Vagina (tissue), 2 donors: Measurements from ENCODE around the gene C11orf71. TPM values are rescaled to one million over a fixed set of nuclear protein-coding genes. Genes with fewer than 3 reads are reported as not detected.

Experiments
- DNase-seq, 2 donors: peaks; one replicate each; pipeline ENCODE4 v3.0.0-alpha.2; 2017; ENCODE audit errors: extremely low spot score in 2 of 2
- H3K27ac ChIP-seq: fragments of 200-600 bp; sonication (generic); one replicate; pipeline ENCODE4 v1.5.1; 2019
- H3K27me3 ChIP-seq: fragments of 200-600 bp; sonication (generic); one replicate; pipeline ENCODE4 v1.5.1; 2019
- H3K36me3 ChIP-seq, 2 donors: fragments of 200-600 bp; sonication (generic); one replicate each; pipeline ENCODE4 v1.5.1; 2017 to 2019
- H3K4me1 ChIP-seq: fragments of 200-600 bp; sonication (generic); one replicate; pipeline ENCODE4 v1.5.1; 2019
- H3K4me3 ChIP-seq, 2 donors: fragments of 200-600 bp; sonication (generic); 1 replicate in 1 of 2; 2 replicates in 1 of 2; pipeline ENCODE4 v1.5.1; 2016 to 2019
- H3K9me3 ChIP-seq: fragments of 200-600 bp; sonication (generic); one replicate; pipeline ENCODE4 v1.5.1; 2019
- CTCF ChIP-seq, 3 experiments: fragments of 450-650 bp in 2 of 3; fragments of 200-600 bp in 1 of 3; sonication (generic) in 1 of 3; IDR thresholded peaks; one replicate each; pipeline ENCODE4 v1.5.1; 2017 to 2019; ENCODE audit warnings: antibody characterized with exemption in 3 of 3, mild to moderate bottlenecking in 2 of 3, moderate library complexity in 2 of 3
- POLR2A ChIP-seq, 2 donors: fragments of 450-650 bp; IDR thresholded peaks; one replicate each; pipeline ENCODE4 v1.6.1; 2017; ENCODE audit warnings: antibody characterized with exemption in 2 of 2, mild to moderate bottlenecking in 2 of 2, moderate library complexity in 2 of 2
- POLR2AphosphoS5 ChIP-seq, 2 donors: sonication (generic); formaldehyde crosslinking; IDR thresholded peaks; one replicate each; pipeline ENCODE4 v1.9.0; 2017; ENCODE audit warnings: antibody characterized with exemption in 2 of 2, mild to moderate bottlenecking in 2 of 2, low read depth in 1 of 2; ENCODE audit not compliant: insufficient read depth in 1 of 2
- intact Hi-C: fragments of 100-400 bp; cut with DNase I; formaldehyde crosslinking; loops from one replicate; pipeline ENCODE4 v1.15.1; 2023
- total RNA-seq: library from RNA; depleted of rRNA; stranded (reverse); fragments of >200 nt; gene quantifications from one replicate; pipeline ENCODE4 v1.2.3, GENCODE V29; 2016

C11orf71 gene
- total RNA-seq, 1 donor from 2014 or later, result 2.7 TPM

GRCh38 chr11:114382509-114382908, 17.8 kb downstream of the C11orf71 start:
- Histone ChIP-seq H3K36me3 (no peaks in the 10 kb centered on the region), H3K9me3 (no peaks in the 10 kb centered on the region), H3K27ac (no peak overlapping the region), H3K27me3 (no peaks in the 10 kb centered on the region), H3K4me3 (no peak overlapping the region), H3K4me1 (no peaks in the 10 kb centered on the region)
- DNase-seq, result no peak
- no peak for TF ChIP-seq POLR2AphosphoS5 (IDR thresholded peaks at IDR 0.05; ENCODE audit: insufficient read depth in 1 of 2, low read depth in 1 of 2)
- TF ChIP-seq CTCF (IDR thresholded peaks at IDR 0.05), result no peak
- TF ChIP-seq POLR2A (IDR thresholded peaks at IDR 0.05), result no peak
- intact Hi-C loops, result no loop called here

DNA sequence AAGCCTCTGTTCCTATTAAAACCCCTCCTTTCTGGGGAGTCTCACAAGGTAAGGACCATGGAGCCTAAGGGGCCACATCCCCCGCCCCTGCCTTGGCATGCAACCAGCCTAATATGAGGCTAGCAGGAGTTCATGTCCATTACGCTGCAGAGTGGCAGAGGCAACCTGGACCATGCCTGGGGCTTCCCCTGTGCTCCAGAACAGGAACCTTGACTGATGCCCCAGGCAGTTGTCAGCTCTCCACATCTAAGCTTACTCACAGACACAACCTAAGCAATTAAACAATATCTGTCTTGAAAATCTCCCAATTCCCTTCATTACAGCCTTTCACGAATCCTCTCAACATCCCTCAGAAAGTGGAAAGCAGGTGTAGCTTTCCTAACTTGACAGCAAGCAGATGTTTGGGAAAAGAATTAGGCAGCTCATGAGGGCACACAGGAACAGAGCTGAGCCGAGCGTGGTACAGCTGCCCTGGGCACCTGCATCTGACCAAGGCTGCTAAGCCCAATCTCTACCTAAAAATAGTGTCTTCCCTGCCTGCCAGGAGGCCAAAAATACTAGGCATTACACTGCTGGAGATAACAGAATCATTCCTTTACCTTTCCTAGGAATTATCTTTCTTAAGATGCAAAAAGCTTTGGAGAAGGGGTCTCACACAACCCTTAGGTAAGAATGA, 20.8 kb downstream of the C11orf71 start:
- H3K27ac ChIP-seq, result no peak overlapping the region
- DNase-seq, result no peak
- intact Hi-C loops, result no loop called here

DNA sequence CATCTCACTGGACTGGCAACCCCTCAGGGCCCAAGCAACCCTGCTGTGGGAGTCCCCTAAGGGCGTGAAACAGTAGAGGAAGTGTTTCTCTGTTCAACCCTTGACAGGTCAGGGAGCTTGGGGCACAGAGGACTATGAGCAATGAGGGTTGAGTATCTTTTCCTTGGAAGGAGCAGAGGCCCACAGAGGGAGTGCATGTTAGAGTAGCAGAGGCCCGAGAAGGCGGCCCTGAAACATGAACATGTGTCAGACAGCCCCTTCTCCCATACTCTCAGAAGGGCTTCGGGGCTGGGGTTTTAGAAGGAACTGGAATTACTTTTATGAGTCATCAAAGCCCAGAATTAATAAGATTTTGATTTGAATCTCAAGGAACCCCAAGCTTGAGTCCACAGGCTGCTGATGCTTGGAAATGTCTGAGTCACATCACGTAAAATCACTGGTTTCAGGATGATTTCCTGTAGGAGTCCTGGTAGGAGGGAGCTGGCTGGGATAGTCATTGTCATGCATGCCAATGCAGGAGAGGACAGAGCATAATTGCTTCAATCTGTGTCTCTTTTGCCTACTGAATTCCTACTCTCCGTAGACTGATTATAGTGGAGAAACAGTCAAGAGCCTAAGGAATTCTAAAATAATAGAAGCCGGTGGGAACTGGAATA, 22.6 kb downstream of the C11orf71 start:
- no peaks in the 10 kb centered on the region for H3K27me3 ChIP-seq
- DNase-seq, result no peak

More for the DNA sequence above, 20.8 kb downstream of the C11orf71 start:
- Histone ChIP-seq H3K36me3 (no peaks in the 10 kb centered on the region), H3K4me3 (no peak overlapping the region), H3K9me3 (no peaks in the 10 kb centered on the region), H3K27me3 (no peaks in the 10 kb centered on the region), H3K4me1 (no peaks in the 10 kb centered on the region)
- TF ChIP-seq POLR2A (IDR thresholded peaks at IDR 0.05) (no peak), POLR2AphosphoS5 (IDR thresholded peaks at IDR 0.05; ENCODE audit: insufficient read depth in 1 of 2, low read depth in 1 of 2) (no peak), CTCF (IDR thresholded peaks at IDR 0.05) (no peak)

GRCh38 chr11:114375052-114375451, 25.3 kb downstream of the C11orf71 start:
- Histone ChIP-seq H3K9me3 (no peaks in the 10 kb centered on the region), H3K27me3 (no peaks in the 10 kb centered on the region), H3K36me3 (no peaks in the 10 kb centered on the region), H3K4me1 (no peaks in the 10 kb centered on the region), H3K4me3 (no peak overlapping the region), H3K27ac (no peak overlapping the region)
- intact Hi-C loops, result no loop called here
- no peak for DNase-seq
- TF ChIP-seq POLR2A (IDR thresholded peaks at IDR 0.05) (no peak), POLR2AphosphoS5 (IDR thresholded peaks at IDR 0.05; ENCODE audit: insufficient read depth in 1 of 2, low read depth in 1 of 2) (no peak), CTCF (IDR thresholded peaks at IDR 0.05) (no peak)

More for the DNA sequence above, 22.6 kb downstream of the C11orf71 start:
- H3K27ac ChIP-seq, result no peak overlapping the region
- H3K9me3 ChIP-seq, result no peaks in the 10 kb centered on the region
- H3K36me3 ChIP-seq, result no peaks in the 10 kb centered on the region
- H3K4me3 ChIP-seq, result no peak overlapping the region
- no peak for TF ChIP-seq POLR2AphosphoS5 (IDR thresholded peaks at IDR 0.05; ENCODE audit: insufficient read depth in 1 of 2, low read depth in 1 of 2)
- no peak for TF ChIP-seq POLR2A (IDR thresholded peaks at IDR 0.05)
- TF ChIP-seq CTCF (IDR thresholded peaks at IDR 0.05), result no peak
- intact Hi-C loops, result no loop called here
- H3K4me1 ChIP-seq, result no peaks in the 10 kb centered on the region
